ENCODE measurements around the gene F9. TPM values are rescaled to one million over a fixed set of nuclear protein-coding genes. Genes with fewer than 3 reads are reported as not detected.

The F9 gene
- total RNA-seq: not detected
- not detected for polyA plus RNA-seq (2013, experiment 1 of 2)
- polyA plus RNA-seq (2013, experiment 2 of 2): not detected
- long read RNA-seq, experiment 1: 0 reads
- long read RNA-seq, experiment 2: 0 reads
- long read RNA-seq, experiment 3: 0 reads
- long read RNA-seq, experiment 4: 0 reads

DNA sequence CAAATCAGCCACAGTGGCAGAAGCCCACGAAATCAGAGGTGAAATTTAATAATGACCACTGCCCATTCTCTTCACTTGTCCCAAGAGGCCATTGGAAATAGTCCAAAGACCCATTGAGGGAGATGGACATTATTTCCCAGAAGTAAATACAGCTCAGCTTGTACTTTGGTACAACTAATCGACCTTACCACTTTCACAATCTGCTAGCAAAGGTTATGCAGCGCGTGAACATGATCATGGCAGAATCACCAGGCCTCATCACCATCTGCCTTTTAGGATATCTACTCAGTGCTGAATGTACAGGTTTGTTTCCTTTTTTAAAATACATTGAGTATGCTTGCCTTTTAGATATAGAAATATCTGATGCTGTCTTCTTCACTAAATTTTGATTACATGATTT is at the start of gene F9:
Gene F9, plus strand, starts transcription at position 190 of the 400 bp plus-strand sequence. Its CDS starts 26 bp downstream, at position 216.
- TF ChIP-seq, protein P1, sequence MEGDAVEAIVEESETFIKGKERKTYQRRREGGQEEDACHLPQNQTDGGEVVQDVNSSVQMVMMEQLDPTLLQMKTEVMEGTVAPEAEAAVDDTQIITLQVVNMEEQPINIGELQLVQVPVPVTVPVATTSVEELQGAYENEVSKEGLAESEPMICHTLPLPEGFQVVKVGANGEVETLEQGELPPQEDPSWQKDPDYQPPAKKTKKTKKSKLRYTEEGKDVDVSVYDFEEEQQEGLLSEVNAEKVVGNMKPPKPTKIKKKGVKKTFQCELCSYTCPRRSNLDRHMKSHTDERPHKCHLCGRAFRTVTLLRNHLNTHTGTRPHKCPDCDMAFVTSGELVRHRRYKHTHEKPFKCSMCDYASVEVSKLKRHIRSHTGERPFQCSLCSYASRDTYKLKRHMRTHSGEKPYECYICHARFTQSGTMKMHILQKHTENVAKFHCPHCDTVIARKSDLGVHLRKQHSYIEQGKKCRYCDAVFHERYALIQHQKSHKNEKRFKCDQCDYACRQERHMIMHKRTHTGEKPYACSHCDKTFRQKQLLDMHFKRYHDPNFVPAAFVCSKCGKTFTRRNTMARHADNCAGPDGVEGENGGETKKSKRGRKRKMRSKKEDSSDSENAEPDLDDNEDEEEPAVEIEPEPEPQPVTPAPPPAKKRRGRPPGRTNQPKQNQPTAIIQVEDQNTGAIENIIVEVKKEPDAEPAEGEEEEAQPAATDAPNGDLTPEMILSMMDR (conservative IDR thresholded peaks at IDR 0.05): no peak
- Histone ChIP-seq H3K36me3 (ENCODE audit: control insufficient read depth, insufficient read depth, low read length) (no peaks in the 10 kb centered on the region), H3K4me1 (ENCODE audit: control insufficient read depth, insufficient read depth, low read length) (no peaks in the 10 kb centered on the region), H3K9ac (ENCODE audit: extremely low read depth, low read length, poor library complexity, severe bottlenecking) (no peak within 1 kb of the TSS), H3K4me3 (ENCODE audit: low read length) (no peak within 1 kb of the TSS), H3K27ac (ENCODE audit: low read depth, low read length) (no peak within 1 kb of the TSS), H3K9me3 (ENCODE audit: control insufficient read depth, low read length) (no peaks in the 10 kb centered on the region), H3K27me3 (ENCODE audit: control insufficient read depth, insufficient read depth, low read length, poor library complexity, severe bottlenecking) (no peaks in the 10 kb centered on the region)
- whole genome bisulfite sequencing, 2 experiments (ENCODE audit: insufficient coverage in 1 of 2, insufficient read length in 1 of 2): 81% methylated on average over 4 of the region's 4 CpGs; no CpG with 5 or more reads in 1 of the 2 experiments
- Mint-ChIP-seq H3K27ac (no peak within 1 kb of the TSS), H3K4me1 (no peaks in the 10 kb centered on the region), H3K27me3 (ENCODE audit: insufficient read depth) (peaks cover 2% of the 10 kb centered on the region), H3K36me3 (ENCODE audit: low read depth) (no peaks in the 10 kb centered on the region), H3K4me3 (no peak within 1 kb of the TSS), H3K9me3 (peaks cover 3% of the 10 kb centered on the region)
- DNase-seq: no peak

DNA sequence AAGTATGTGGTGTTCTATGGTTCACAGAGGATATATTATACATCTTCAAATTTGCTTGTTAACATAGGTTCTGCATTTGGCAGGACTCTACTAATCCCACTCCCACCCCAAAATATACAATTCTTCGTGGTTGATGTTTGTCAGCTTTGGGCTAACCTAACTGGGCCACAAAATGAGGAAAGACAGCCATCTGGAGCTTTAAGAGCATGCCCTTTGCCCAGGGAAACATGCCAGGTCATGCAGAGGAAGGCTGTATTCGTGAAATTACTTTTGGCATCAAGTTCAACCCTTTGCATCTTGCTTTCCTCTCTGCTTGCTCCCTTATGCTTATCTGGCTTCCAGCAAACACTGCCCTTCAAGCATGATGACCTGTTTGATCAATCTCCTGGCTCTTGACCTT is 46.8 kb upstream of the F9 start:
- H3K27ac ChIP-seq (ENCODE audit: low read depth, low read length): no peak overlapping the region
- no peaks in the 10 kb centered on the region for H3K36me3 Mint-ChIP-seq (ENCODE audit: low read depth)
- no peaks in the 10 kb centered on the region for H3K9me3 Mint-ChIP-seq
- no peaks in the 10 kb centered on the region for H3K27me3 Mint-ChIP-seq (ENCODE audit: insufficient read depth)
- no peaks in the 10 kb centered on the region for H3K9me3 ChIP-seq (ENCODE audit: control insufficient read depth, low read length)
- no peaks in the 10 kb centered on the region for H3K4me1 Mint-ChIP-seq
- TF ChIP-seq, protein P1 (conservative IDR thresholded peaks at IDR 0.05): no peak
- WGBS, 2 experiments (ENCODE audit: insufficient coverage in 1 of 2, insufficient read length in 1 of 2): 77 to 100% methylated on average over 1 to 2 of the region's 2 CpGs
- no peaks in the 10 kb centered on the region for H3K27me3 ChIP-seq (ENCODE audit: control insufficient read depth, insufficient read depth, low read length, poor library complexity, severe bottlenecking)
- H3K4me1 ChIP-seq (ENCODE audit: control insufficient read depth, insufficient read depth, low read length): no peaks in the 10 kb centered on the region
- H3K4me3 ChIP-seq (ENCODE audit: low read length): no peak overlapping the region
- no peak for DNase-seq
- no peaks in the 10 kb centered on the region for H3K36me3 ChIP-seq (ENCODE audit: control insufficient read depth, insufficient read depth, low read length)
- H3K4me3 Mint-ChIP-seq: no peak overlapping the region
- no peak overlapping the region for H3K9ac ChIP-seq (ENCODE audit: extremely low read depth, low read length, poor library complexity, severe bottlenecking)
- H3K27ac Mint-ChIP-seq: no peak overlapping the region

DNA sequence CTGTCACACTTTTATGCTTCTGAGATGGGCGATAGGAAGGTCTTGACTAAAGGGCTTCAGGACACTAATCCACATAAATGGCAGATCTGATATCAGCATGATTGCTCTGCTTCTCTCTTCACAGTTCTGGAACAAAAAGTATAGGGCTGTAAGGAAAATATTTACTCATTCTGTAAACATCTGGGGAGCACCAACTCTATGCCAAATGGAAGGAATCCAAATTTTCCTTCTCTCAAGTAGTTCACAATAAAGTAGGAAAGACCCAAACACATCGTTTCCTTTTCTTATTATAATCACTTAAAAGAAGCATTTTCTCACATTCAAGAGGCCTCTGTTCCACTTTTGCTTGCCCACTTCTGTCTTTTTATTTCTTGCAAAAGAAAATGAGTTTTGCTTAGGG is 45.9 kb upstream of the F9 start:
- no peak overlapping the region for H3K27ac ChIP-seq (ENCODE audit: low read depth, low read length)
- no peaks in the 10 kb centered on the region for H3K27me3 ChIP-seq (ENCODE audit: control insufficient read depth, insufficient read depth, low read length, poor library complexity, severe bottlenecking)
- no peak for DNase-seq
- no peaks in the 10 kb centered on the region for H3K9me3 ChIP-seq (ENCODE audit: control insufficient read depth, low read length)
- Mint-ChIP-seq H3K27me3 (ENCODE audit: insufficient read depth) (no peaks in the 10 kb centered on the region), H3K4me1 (no peaks in the 10 kb centered on the region), H3K36me3 (ENCODE audit: low read depth) (no peaks in the 10 kb centered on the region), H3K9me3 (peaks cover 1% of the 10 kb centered on the region), H3K27ac (no peak overlapping the region), H3K4me3 (no peak overlapping the region)
- no peaks in the 10 kb centered on the region for H3K36me3 ChIP-seq (ENCODE audit: control insufficient read depth, insufficient read depth, low read length)
- H3K4me1 ChIP-seq (ENCODE audit: control insufficient read depth, insufficient read depth, low read length): no peaks in the 10 kb centered on the region
- H3K9ac ChIP-seq (ENCODE audit: extremely low read depth, low read length, poor library complexity, severe bottlenecking): no peak overlapping the region
- TF ChIP-seq, protein P1 (conservative IDR thresholded peaks at IDR 0.05): no peak
- H3K4me3 ChIP-seq (ENCODE audit: low read length): no peak overlapping the region
- WGBS, 2 experiments (ENCODE audit: insufficient coverage in 1 of 2, insufficient read length in 1 of 2): 84% methylated on average over 2 of the region's 2 CpGs; no CpG with 5 or more reads in 1 of the 2 experiments

Measured in endodermal cell (in vitro differentiated cells).